ENCODE data around the gene RSPH6A.
"Not testable (repeated sequence)": the region's sequence is repeated elsewhere in the genome, so short reads cannot be mapped to it uniquely, and the experiment has no call there.

The RSPH6A gene

GRCh38 chr19:45801603-45802175 is 13.4 kb downstream of the RSPH6A start:
- no peak overlapping the region for H3K14ac ChIP-seq (ENCODE audit: low read length in 2 of 2)
- no peak overlapping the region for H2AFZ ChIP-seq (ENCODE audit: low read depth, low read length)
- H2AK5ac ChIP-seq (ENCODE audit: low read length, severe bottlenecking), result no peak overlapping the region
- H2BK12ac ChIP-seq (ENCODE audit: low read length in 2 of 2), result no peak overlapping the region
- no peaks in the 10 kb centered on the region for H3K36me3 ChIP-seq (ENCODE audit: control insufficient read depth in 1 of 2, insufficient read depth in 2 of 2, low read depth in 1 of 2, low read length in 2 of 2)
- no peak overlapping the region for H3K4ac ChIP-seq (ENCODE audit: low read depth in 1 of 2, low read length in 2 of 2)
- H3K23ac ChIP-seq (ENCODE audit: low read length in 2 of 2), result no peak overlapping the region
- WGBS, result 82% methylated on average over 7 of the region's 7 CpGs
- H4K8ac ChIP-seq (ENCODE audit: low read length), result no peak overlapping the region
- H2BK15ac ChIP-seq (ENCODE audit: low read depth, poor library complexity, severe bottlenecking), result no peak overlapping the region
- H2BK120ac ChIP-seq (ENCODE audit: low read depth, low read length), result no peak overlapping the region
- H3K27ac ChIP-seq (ENCODE audit: low read length, poor library complexity, severe bottlenecking), result no peak overlapping the region
- peaks cover 20% of the 10 kb centered on the region for H3K4me1 ChIP-seq (ENCODE audit: control insufficient read depth, insufficient read depth, low read depth, low read length)
- H3K9me3 ChIP-seq (ENCODE audit: control insufficient read depth, low read length), result no peaks in the 10 kb centered on the region
- H4K91ac ChIP-seq (ENCODE audit: low read length), result no peak overlapping the region
- H2BK5ac ChIP-seq (ENCODE audit: low read depth, low read length, poor library complexity, severe bottlenecking), result no peak overlapping the region
- no peaks in the 10 kb centered on the region for H3K27me3 ChIP-seq (ENCODE audit: control insufficient read depth in 1 of 2, insufficient read depth in 1 of 2, low read length in 2 of 2)
- no peak overlapping the region for H3K18ac ChIP-seq (ENCODE audit: low read depth in 1 of 2, low read length in 2 of 2)
- H3K4me2 ChIP-seq (ENCODE audit: low read length, poor library complexity, severe bottlenecking), result no peak overlapping the region
- H3K79me1 ChIP-seq (replicated peaks; ENCODE audit: low read length, poor library complexity, severe bottlenecking), result no peaks in the 10 kb centered on the region
- no peak for DNase-seq
- no peak overlapping the region for H3K9ac ChIP-seq (ENCODE audit: low read length)
- no peak overlapping the region for H3K4me3 ChIP-seq (ENCODE audit: insufficient read depth in 1 of 2, low read depth in 1 of 2, low read length in 2 of 2)

DNA sequence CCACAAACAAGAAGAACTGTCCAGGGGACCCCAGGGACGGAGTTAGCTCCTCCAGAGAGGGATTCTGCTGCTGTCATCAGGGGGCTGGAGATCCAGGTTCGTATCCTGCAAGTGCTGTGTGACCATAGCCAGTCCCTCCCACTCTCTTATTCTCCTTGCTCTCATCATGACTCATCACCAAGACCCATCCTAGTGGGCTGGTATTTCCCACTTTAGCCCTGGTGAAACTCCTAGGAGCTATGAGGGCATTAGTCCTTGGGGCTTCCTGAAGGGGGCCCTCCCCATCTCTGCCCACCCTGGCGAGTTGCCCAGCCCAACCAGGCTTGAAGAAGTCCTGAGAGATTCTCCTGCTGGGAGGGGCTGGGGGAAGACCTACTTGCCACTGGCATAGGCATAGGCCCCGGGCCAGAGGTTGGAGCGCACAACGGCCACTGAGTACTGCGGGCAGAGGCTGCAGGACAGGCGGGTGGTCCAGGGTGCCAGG is 15.0 kb downstream of the RSPH6A start:
- Histone ChIP-seq H2BK120ac (ENCODE audit: low read depth, low read length) (no peak overlapping the region), H4K91ac (ENCODE audit: low read length) (no peak overlapping the region), H3K4me3 (ENCODE audit: insufficient read depth in 1 of 2, low read depth in 1 of 2, low read length in 2 of 2) (no peak overlapping the region), H3K27me3 (ENCODE audit: control insufficient read depth in 1 of 2, insufficient read depth in 1 of 2, low read length in 2 of 2) (no peaks in the 10 kb centered on the region), H3K23ac (ENCODE audit: low read length in 2 of 2) (no peak overlapping the region), H3K4me1 (ENCODE audit: control insufficient read depth, insufficient read depth, low read depth, low read length) (peaks cover 20% of the 10 kb centered on the region), H3K36me3 (ENCODE audit: control insufficient read depth in 1 of 2, insufficient read depth in 2 of 2, low read depth in 1 of 2, low read length in 2 of 2) (no peaks in the 10 kb centered on the region), H2BK5ac (ENCODE audit: low read depth, low read length, poor library complexity, severe bottlenecking) (no peak overlapping the region), H4K8ac (ENCODE audit: low read length) (peak overlapping the region; percentile 12), H3K27ac (ENCODE audit: low read length, poor library complexity, severe bottlenecking) (no peak overlapping the region), H2BK12ac (ENCODE audit: low read length in 2 of 2) (peak overlapping the region; percentile 21 to 82), H2BK15ac (ENCODE audit: low read depth, poor library complexity, severe bottlenecking) (peak overlapping the region; percentile 39), H3K9me3 (ENCODE audit: control insufficient read depth, low read length) (no peaks in the 10 kb centered on the region), H2AK5ac (ENCODE audit: low read length, severe bottlenecking) (no peak overlapping the region), H3K18ac (ENCODE audit: low read depth in 1 of 2, low read length in 2 of 2) (peak overlapping the region in 1 of 2 experiments; percentile 25), H3K4me2 (ENCODE audit: low read length, poor library complexity, severe bottlenecking) (no peak overlapping the region), H3K79me1 (replicated peaks; ENCODE audit: low read length, poor library complexity, severe bottlenecking) (no peaks in the 10 kb centered on the region), H3K4ac (ENCODE audit: low read depth in 1 of 2, low read length in 2 of 2) (no peak overlapping the region), H3K9ac (ENCODE audit: low read length) (no peak overlapping the region), H3K14ac (ENCODE audit: low read length in 2 of 2) (no peak overlapping the region), H2AFZ (ENCODE audit: low read depth, low read length) (no peak overlapping the region)
- peak; percentile 83 for DNase-seq
- whole genome bisulfite sequencing, result 71% methylated on average over 7 of the region's 8 CpGs

- Histone ChIP-seq H3K4me1 (ENCODE audit: control insufficient read depth, insufficient read depth, low read depth, low read length) (peaks cover 20% of the 10 kb centered on the region), H2BK12ac (ENCODE audit: low read length in 2 of 2) (peak overlapping the region in 1 of 2 experiments; percentile 38)
- not testable (repeated sequence) for H4K8ac ChIP-seq (ENCODE audit: low read length); H3K18ac ChIP-seq (ENCODE audit: low read depth in 1 of 2, low read length in 2 of 2); H2BK5ac ChIP-seq (ENCODE audit: low read depth, low read length, poor library complexity, severe bottlenecking); H3K27me3 ChIP-seq (ENCODE audit: control insufficient read depth in 1 of 2, insufficient read depth in 1 of 2, low read length in 2 of 2); H2BK15ac ChIP-seq (ENCODE audit: low read depth, poor library complexity, severe bottlenecking); H3K9ac ChIP-seq (ENCODE audit: low read length); H3K4ac ChIP-seq (ENCODE audit: low read depth in 1 of 2, low read length in 2 of 2); DNase-seq; H3K36me3 ChIP-seq (ENCODE audit: control insufficient read depth in 1 of 2, insufficient read depth in 2 of 2, low read depth in 1 of 2, low read length in 2 of 2); H3K23ac ChIP-seq (ENCODE audit: low read length in 2 of 2); H2AK5ac ChIP-seq (ENCODE audit: low read length, severe bottlenecking); H3K4me3 ChIP-seq (ENCODE audit: insufficient read depth in 1 of 2, low read depth in 1 of 2, low read length in 2 of 2); H3K4me2 ChIP-seq (ENCODE audit: low read length, poor library complexity, severe bottlenecking); H4K91ac ChIP-seq (ENCODE audit: low read length); H2BK120ac ChIP-seq (ENCODE audit: low read depth, low read length); H3K79me1 ChIP-seq (replicated peaks; ENCODE audit: low read length, poor library complexity, severe bottlenecking); H3K9me3 ChIP-seq (ENCODE audit: control insufficient read depth, low read length); H3K27ac ChIP-seq (ENCODE audit: low read length, poor library complexity, severe bottlenecking); H3K14ac ChIP-seq (ENCODE audit: low read length in 2 of 2); H2AFZ ChIP-seq (ENCODE audit: low read depth, low read length)
- WGBS, result 96% methylated on average over 4 of the region's 5 CpGs
Observed at GRCh38 chr19:45799541-45799940, 15.6 kb downstream of the RSPH6A start.

DNA sequence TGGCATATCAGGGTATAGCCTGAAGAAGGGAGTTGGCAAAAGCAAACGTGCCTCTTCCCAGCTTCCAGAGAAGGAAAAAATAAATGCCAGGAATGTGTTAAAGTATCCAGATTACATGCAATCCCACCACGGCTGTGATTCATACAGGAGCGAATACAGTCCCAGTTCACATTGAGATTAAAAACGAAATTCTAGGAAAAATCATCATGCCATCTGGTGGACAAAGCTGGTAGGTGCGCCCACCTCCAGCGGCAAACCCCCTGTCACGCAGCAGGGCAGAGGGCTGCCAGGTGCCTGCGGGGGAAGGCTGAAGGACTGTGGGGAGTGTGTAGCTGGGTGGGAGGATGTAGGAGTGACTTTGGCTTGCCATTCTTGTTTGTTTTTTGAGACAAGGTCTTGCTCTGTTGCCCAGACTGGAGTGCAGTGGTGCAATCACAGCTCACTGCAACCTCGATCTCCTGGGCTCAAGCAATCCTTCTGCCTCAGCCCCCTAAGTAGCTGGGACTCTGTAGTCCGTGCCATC is 16.1 kb downstream of the RSPH6A start:
- no peaks in the 10 kb centered on the region for H3K36me3 ChIP-seq (ENCODE audit: control insufficient read depth in 1 of 2, insufficient read depth in 2 of 2, low read depth in 1 of 2, low read length in 2 of 2)
- no peak overlapping the region for H4K8ac ChIP-seq (ENCODE audit: low read length)
- no peak overlapping the region for H3K4ac ChIP-seq (ENCODE audit: low read depth in 1 of 2, low read length in 2 of 2)
- H3K27ac ChIP-seq (ENCODE audit: low read length, poor library complexity, severe bottlenecking), result no peak overlapping the region
- no peak overlapping the region for H2BK120ac ChIP-seq (ENCODE audit: low read depth, low read length)
- peak; percentile 83 for DNase-seq
- no peaks in the 10 kb centered on the region for H3K79me1 ChIP-seq (replicated peaks; ENCODE audit: low read length, poor library complexity, severe bottlenecking)
- no peak overlapping the region for H3K9ac ChIP-seq (ENCODE audit: low read length)
- H3K9me3 ChIP-seq (ENCODE audit: control insufficient read depth, low read length), result no peaks in the 10 kb centered on the region
- no peak overlapping the region for H2BK15ac ChIP-seq (ENCODE audit: low read depth, poor library complexity, severe bottlenecking)
- no peak overlapping the region for H3K23ac ChIP-seq (ENCODE audit: low read length in 2 of 2)
- no peak overlapping the region for H3K4me3 ChIP-seq (ENCODE audit: insufficient read depth in 1 of 2, low read depth in 1 of 2, low read length in 2 of 2)
- H2BK12ac ChIP-seq (ENCODE audit: low read length in 2 of 2), result no peak overlapping the region
- peaks cover 20% of the 10 kb centered on the region for H3K4me1 ChIP-seq (ENCODE audit: control insufficient read depth, insufficient read depth, low read depth, low read length)
- WGBS, result 19% methylated on average over 9 of the region's 10 CpGs
- H4K91ac ChIP-seq (ENCODE audit: low read length), result no peak overlapping the region
- no peak overlapping the region for H3K18ac ChIP-seq (ENCODE audit: low read depth in 1 of 2, low read length in 2 of 2)
- no peak overlapping the region for H2BK5ac ChIP-seq (ENCODE audit: low read depth, low read length, poor library complexity, severe bottlenecking)
- H3K27me3 ChIP-seq (ENCODE audit: control insufficient read depth in 1 of 2, insufficient read depth in 1 of 2, low read length in 2 of 2), result no peaks in the 10 kb centered on the region
- no peak overlapping the region for H3K4me2 ChIP-seq (ENCODE audit: low read length, poor library complexity, severe bottlenecking)
- no peak overlapping the region for H2AK5ac ChIP-seq (ENCODE audit: low read length, severe bottlenecking)
- H2AFZ ChIP-seq (ENCODE audit: low read depth, low read length), result no peak overlapping the region
- H3K14ac ChIP-seq (ENCODE audit: low read length in 2 of 2), result no peak overlapping the region

Measured in mesenchymal stem cell (in vitro differentiated cells and primary cell).